ENCODE results near the gene USP49.

Gene USP49

DNA sequence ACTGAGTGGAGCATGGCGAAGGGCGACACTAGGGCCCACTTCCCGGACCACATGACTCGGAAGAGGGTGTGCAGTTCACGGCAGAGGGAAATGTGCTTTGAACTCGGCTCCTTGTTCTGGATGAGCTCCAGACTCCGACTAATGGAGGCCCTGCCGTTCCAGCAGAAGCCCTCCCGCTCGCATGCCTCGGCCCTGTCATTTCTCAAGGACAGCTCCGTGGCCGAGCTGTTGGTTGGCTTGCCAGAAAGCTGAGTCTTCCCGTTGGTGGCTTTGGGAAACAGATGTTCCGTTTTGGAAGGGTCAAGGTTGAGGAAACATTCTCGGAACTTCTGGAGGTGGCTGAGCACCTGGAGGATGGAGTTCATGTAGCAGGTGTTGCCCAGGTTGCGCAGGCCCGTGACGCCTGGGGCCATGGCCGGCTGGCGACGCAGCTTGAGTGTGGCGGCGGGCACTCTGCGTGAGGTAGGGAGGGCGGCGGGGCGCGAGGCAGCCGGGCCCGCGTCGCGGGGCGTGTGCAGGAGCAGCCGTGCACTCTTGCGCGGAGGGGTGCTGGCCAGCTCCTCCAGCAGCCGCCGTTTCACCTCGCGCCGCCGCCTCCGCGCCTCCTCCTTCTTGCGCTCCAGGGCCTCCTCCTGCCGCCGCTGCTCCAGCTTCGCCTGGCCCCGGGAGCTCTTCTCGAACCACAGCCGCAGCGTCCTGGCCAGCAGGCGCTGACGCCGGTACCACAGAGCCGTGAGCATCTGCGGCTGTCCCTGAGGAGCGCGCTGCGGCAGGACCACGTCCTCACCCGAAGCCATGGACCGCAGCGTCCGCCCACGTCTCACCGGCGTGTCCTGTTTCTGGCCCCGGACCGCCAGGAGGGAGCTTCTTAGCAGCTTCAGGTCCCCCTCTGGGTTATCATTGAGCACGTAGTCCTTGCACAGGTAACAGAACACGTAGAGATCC, 89.1 kb downstream of the USP49 start:
- DNase-seq: no peak

DNA sequence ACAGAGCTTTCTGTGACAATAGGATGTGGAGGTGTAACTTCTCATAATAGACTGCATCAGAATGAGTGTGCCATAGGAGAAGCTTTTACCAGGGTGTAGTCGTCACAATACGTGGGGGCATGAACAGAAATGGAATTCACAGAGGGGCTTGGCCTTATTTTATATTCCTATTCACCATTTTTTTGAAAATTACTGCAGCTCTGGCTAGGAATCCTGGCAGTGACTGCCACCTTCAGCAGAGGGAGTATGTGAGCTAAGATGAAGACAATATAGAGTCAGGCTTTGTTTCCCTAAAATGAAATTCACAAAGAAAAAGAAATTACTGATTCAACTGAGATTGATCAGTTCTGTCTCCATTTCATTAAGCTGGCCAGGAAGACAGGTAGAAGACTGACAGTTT, 93.8 kb downstream of the USP49 start:
- peak; percentile 19 for DNase-seq

DNA sequence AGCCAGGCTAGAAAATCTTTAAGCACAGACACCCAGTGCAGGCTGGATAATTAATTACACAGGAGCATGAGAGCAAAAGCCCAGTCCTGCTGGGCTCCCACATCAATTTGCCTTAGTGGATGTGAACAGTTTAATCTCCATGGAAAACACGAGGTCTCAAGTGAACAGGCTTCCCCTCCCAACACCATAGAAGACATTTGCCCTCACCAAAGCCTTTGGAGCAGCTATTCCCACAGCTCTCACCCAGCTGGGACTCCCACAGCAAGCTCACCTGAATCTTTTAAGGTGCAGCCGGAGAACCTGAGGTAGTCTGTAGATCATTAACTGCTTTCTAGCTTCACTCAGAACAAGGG, 95.6 kb downstream of the USP49 start:
- no peak for DNase-seq

DNA sequence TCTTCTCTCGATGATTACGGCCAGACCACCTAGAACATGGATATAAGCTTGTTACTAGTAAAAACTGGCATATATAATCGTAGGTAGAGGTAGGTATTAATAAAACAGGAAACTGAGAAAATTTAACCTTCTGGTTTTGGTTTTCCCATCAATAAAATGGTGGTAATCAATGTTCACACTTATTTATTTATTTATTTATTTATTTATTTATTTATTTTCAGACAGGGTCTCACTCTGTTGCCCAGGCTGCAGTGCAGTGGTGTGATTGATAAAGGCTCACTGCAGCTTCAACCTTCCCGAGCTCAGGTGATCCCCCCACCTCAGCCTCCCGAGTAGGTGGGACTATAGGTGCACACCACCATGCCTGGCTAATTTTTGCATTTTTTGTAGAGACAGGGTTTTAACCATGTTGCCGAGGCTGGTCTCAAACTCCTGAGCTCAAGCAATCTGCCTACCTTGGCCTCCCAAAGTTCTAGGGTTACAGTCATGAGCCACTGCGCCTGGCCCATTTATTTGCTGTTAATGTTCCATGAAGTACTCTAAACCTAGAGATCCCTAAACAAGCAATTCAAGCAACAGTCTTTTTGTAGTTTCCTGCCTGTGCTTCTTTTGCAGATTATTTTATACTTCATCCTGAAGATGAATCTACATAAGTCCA, 96.1 kb downstream of the USP49 start:
- no peak for DNase-seq

DNA sequence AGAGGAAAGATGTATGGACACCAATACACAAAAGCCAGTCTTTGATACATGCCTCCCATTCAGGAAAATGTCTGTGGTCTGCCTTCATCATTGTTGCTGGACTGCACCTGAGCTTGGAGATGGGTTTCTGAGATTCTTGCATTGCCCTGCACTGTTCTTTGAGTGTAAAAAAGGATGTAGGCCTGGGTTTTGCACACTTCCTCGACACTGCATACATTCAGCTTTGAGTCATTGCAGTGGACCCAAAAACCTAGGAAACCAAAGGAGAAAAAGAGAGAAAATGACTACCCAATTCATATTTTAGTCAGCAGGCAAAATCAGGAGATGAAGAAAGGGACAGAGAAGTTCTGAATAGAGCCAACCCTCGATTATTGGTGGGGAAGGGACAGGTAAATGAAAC, 98.7 kb downstream of the USP49 start:
- DNase-seq: no peak

DNA sequence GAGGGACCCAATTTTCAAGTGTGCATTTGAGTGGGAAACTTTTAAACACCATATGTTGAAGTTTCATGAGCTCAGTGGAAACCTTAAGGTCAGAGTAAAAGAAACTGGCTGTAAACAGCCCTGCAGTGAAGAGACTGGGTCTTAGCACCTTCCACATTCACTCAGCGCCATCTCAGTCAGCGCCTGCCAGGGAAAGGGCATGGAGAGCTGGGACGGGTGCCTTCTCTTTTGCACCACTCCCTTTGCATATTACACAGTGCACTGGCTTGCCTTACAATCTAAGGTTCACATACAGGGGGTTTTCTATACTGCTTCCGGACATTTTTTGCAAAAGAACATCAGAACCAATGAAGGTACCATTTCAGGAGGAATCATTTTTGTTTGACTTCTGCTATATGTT, 103.2 kb downstream of the USP49 start:
- DNase-seq: no peak

DNA sequence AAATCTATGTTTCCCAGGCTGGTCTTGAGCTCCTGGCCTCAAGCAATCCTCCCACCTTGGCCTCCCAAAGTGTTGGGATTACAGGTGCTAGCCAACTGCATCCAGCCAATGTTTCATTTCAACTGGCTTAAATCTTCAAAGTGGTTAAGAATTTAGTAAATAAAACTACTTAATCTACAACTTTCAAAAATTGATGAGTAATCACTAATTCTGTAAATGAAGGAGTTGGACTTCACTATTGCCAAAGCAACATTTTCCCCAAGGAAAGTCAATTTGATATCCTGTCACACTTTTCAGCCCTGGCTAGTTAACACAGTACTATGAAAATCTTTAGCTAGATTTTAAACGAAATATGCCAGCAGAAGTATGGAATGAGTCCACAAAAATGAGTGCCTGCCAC, 103.9 kb downstream of the USP49 start:
- DNase-seq: no peak

DNA sequence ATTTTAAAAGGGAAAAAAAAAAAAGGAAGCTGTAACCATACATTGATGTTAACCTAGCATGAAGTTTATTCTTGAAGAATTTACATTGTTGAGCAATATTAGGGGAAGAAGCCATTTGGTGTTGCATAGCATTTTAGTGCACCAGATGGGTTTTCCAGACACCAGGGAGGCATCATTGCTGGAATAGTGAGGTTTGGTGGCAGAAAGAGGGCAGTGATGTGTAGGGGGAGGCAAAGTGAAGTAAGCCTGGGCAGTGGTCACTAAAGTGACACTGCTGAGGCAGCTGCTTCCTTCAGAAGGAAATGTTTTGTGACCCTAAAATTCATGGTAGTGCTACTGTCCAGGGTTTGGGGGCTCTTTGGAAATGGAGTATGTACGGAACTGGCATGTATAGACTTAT, 105.1 kb downstream of the USP49 start:
- DNase-seq: no peak

DNA sequence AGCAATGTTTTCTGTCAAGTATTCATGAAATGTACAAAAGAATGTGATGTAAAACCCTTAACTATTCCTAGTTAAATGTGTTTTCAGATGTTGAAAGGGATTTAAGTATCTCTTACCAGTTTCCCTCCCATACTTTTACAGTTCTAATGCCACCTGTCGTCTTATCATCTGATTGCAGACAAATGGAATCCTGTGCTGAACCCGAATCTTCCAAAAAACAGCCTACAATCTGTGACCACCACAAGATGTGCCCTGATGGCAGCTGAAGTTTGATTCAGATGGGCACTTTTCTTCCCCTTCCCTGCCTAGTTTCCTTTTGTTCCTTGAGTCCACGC, 105.8 kb downstream of the USP49 start:
- DNase-seq: no peak

DNA sequence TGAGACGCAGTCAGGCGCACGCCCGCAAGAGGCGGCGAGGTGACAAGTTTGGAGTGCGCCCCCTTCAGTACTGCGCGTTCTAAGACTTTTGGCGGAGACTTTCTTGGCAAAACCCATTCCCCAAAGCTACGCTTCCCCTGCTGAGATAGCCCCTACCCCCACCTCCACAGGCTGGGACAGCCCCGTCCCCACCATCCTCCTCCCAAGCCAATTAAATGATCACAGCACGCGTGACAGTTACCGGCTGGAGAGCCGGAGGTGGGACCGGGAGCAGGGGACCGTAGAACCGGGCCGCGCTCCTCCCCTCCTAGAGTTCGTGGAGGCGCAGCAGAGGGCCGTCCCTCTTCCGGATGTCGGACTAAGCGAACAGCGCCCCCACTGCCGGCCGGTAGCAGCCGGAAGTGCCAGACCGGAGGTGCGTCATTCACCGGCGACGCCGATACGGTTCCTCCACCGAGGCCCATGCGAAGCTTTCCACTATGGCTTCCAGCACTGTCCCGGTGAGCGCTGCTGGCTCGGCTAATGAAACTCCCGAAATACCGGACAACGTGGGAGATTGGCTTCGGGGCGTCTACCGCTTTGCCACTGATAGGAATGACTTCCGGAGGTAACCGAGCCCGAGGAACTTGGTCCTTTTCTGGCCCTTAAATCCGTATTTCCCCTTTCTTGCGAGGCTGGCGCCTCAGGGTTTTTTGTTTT, 107.8 kb downstream of the USP49 start, which contains the start of gene TOMM6:
TOMM6 (plus strand) TSS at position 476 of the 699 bp plus-strand sequence; CDS start at position 480, 4 bp downstream.
- DNase-seq: peak; percentile 94

DNA sequence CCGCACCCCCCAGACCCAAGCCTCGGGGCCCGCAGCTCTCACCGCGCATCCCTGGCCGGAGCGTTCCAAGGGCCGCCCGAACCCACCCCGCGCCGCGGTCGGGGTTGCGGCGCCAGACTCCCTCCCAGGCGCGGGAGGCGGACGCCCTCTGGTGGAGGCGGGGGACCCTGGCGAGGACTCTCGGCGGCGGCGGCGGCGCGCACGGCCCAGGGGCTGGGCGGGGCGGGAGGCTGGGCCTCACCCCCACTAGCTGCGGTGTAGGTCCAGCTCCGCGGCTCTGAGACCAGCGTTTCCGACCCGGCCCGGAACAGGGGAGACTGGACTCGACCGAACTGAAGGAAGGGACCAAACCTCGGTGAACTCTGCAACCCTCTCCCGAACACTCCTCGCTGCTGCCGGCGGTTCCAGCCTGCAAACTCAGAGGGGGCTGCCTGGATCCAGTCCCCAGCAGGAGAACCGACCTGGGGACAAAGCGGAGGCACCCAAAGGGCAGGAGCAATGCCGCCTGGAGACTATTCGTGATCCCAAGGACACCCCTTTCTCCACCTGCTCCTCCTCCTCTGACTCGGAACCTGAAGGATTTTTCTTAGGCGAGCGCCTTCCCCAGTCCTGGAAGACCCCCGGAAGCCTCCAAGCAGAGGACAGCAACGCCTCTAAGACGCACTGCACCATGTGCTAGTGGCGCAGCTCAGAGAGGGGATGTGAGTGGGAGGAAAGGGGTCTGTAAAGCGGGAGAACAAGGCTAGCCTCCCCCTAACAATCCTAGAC, 108.5 kb downstream of the USP49 start:
- peak; percentile 83 for DNase-seq

DNA sequence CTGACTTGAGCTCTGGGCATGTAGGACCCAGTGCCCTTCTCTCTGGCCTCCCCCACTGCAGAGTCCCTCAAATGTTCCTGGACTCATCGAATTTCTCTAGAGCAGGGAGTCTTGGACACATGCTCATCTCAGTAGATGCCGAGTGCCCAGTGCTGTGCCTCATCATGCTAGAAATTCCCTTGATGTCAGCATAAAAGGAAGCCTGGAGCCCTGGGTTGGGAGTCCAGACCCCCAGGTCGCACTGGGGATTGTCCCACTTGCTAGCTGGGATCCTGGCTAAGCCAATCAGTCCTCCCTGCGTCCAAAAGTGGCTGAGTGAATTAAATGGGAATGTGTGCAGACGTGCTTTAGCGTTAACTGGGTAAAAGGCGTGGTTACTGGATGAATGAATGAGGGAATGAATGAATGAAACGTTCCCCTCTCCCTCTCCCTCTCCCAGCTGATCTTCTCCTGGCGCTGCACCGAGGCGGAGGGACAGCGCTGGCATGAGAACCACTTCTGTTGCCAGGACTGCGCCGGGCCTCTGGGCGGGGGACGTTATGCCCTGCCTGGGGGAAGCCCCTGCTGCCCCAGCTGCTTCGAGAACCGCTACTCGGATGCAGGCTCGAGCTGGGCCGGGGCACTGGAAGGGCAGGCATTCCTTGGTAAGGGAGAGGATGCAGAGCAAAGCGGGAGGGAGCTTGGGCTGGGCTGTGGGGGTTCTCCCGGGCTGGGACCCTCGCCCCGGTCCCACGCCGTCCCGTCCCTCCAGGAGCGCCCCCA, 109.3 kb downstream of the USP49 start:
- peak; percentile 43 for DNase-seq

DNA sequence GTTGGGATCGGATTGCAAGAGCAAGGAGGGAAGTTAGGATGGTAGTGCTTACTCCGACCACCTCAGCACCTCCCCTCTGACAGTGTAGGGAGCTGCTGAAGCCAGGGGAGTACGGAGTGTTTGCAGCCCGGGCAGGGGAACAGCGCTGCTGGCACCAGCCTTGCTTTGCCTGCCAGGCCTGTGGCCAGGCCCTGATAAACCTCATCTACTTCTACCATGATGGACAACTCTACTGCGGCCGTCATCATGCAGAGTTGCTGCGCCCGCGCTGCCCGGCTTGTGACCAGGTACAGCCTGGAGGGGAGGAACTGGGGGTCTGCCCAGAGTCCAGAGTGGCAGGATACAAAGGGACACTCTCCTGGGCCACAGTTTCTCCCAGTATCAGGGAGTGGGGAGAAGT, 109.9 kb downstream of the USP49 start:
- no peak for DNase-seq

DNA sequence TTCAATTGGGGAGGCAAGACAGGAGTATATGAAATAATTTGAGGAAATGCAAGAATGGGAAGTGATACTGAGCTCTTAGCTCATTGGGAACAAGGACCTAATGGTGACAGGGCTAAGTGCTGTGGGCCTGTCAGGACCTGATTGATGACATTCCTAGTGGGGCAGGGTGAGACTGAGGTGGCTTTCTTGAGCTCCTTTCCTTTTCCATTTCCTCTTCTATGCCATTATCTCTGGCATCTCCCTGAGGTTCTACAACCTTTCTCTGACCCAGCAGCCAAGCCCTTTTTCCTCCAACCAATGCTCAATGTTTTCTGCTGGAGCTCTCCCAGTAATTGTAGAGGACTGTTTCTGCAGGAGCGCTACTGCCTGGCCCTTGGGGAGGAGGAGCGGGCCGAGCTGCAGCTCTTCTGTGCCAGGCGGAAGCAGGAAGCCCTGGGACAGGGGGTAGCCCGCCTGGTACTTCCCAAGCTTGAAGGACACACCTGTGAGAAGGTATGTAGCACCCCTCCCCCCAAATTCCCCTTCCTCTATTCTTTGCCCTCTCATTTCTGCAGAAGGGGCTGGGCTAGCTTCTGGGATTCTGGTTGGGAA, 110.5 kb downstream of the USP49 start:
- no peak for DNase-seq

DNA sequence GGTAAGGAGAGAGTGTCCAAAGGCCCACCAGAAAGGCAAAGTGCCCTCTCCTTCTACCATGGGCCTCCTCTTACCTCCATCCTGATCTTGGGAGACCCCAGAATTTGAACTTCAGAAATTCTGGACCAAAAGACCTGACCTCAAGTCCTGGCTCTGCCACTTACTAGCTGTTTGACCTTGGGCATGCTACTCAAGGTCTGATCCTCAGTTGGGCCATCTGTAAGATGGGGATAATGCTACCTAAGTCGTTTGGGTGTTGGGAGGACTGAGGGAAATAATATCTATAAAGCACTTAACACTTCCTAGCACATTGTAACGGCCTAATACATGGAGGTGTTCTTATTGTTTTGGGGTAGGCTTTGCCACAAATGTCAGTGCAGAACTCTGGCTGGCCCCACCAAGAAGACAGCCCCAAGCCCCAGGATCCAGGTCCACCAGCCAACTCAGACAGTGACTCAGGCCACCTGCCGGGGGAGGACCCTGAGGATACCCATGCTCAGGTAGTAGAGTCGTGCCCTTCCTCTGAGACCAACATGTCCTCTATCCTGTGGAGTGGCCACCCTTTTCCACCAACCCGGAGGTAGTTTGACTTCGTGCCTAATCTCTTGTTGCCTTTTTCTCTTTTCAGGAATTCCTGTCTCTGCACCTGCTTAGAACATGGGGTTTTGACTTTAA, 111.9 kb downstream of the USP49 start:
- no peak for DNase-seq

DNA sequence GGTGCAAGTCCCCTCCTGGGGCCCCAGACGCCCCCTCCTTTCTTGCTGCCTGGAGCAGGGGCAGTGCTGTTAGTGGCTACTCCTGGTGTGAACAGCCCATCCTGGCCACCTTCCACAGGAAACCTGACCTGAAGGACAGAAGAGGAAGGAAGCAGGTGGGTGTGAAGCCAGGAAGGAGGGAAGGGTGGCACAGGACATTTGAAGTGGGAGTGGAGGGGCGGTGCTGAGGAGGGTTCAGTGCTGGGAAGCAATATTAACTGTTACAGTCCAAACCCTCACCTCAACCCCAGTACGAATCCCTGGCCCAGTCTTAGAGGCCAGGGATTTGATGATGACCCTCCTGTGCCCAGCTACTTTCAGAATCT, 113.8 kb downstream of the USP49 start:
- no peak for DNase-seq

DNA sequence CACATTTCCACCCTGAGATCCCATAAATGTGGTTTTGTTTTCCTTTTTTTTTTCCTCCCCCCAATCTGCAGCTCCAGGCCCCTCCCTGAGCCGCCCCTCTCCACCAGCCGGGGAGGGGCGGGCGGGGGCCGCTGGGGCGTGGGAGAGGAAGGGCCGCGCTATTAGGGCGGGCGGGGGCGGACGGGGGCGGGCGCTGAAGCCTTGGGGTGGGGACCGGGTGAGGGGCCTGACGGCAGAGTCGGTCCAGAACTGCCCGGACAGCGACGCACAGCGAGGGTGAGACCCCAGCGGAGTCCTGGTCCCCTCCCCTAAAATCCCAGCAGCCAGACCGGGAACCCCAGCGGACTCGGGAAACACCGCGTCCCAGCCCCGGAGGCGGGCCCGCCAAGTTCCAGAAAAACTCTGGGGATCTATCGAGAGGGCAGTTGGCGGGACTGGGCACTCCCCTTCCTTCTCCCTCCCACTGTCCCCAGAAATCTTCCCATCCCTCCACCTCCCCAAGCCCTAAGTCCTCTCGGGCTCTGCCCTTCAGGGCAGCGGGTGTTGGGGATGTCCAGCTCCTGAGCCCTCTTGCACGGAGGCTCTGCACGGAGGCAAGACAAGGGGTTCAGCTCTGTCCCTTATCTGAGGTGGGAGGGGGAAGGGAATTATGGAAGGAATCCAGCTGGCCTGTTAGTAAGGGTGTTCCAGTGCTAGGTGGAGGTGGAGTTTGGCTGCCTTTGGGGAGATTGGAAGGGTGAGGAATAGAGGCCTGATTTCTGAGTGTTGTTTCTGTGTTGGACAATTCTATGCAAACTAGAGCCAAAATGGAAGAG, 114.4 kb downstream of the USP49 start, which contains the start of gene PRICKLE4:
PRICKLE4 (plus strand) TSS at position 232 of the 815 bp plus-strand sequence. CDS start 2,692 bp downstream, outside the sequence.
- peak; percentile 41 for DNase-seq

DNA sequence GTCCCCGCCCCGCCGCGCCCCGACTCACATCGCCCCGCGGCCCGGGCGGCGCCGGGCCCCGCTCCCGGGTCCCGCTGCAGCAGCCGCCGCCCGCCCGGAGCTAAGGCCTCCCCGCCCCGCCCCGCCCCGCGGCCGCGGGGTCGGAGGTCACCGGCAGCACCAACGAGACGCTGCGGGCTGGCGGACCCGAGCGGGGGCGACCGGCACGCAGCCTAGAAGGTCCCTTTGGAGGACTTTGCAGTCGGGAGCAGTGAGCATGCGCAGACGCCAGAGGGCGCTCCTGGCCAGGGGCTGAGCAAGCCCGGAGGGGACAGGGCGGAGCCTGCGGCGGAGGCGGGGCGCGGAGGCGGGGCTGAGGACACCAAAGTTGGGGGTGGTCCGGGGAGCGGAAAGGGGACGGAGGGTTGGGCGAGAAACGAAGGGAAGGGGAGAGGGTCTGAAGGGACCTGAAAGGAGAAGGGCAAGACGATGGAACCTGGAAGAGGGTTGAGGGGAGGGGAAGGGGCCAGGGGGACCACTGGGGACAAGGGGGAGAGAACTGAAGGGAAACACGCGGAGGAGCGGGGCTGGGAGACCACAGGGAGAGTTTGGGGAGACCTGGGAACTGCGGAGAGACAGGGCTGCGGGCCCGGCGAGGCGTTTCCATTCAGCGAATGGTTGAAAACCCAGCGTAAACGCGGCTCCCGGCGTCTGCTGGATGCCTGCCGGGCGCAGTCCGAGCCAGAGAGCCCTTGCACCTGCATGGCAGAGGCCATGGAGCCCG, 115.2 kb downstream of the USP49 start, which contains the start of gene FRS3:
FRS3 (minus strand) TSS at position 113 of the 763 bp plus-strand sequence. CDS start 2,913 bp downstream, outside the sequence.
- DNase-seq: peak; percentile 91

DNA sequence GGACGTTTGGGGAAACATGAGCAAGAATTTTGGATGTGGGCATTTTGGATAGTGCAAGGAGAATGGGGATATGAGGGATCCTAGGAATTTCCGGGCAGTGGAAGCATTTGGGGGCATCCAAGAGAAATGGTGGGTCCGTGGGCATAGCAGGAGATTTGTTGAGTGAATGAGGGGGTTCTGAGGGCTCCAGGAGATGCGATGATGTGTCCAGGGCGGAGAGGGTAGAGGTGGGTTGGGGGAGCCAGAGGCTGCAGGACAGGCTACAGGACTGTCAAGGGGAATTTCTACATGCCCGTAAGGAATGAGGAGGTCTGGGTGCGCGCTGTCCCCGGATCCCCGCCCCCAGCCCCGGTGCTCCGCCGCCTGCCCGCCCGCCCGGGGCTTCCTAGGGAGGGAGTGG, 115.8 kb downstream of the USP49 start:
- DNase-seq: peak; percentile 18
